ENCODE results near the gene ITSN1.
"Not testable (repeated sequence)": the region's sequence is repeated elsewhere in the genome, so short reads cannot be mapped to it uniquely, and the experiment has no call there.

The ITSN1 gene

DNA sequence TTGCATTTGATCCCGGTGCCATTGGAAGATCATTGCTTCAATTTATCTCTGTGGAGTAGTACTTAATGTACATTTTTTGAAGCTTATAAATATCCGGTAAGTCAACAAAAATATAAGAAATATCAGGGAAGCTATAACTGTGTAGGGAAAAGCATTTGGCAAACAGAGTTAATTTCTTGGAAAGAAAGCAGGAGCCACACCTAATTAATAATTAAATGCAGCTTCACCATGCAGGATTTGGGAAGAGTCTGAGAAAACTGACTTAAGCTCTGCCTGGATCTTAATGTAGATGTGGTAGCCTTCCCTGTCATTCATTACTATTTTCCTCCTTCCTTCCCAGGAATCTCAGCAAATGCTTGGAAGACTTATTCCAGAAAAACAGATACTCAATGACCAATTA, 138.8 kb downstream of the ITSN1 start:
- Histone ChIP-seq H2AFZ (ENCODE audit: low read depth, low read length) (no peak overlapping the region), H3K9me3 (ENCODE audit: low read length) (peaks cover 5% of the 10 kb centered on the region), H3K4me1 (ENCODE audit: insufficient read depth, low read length) (no peaks in the 10 kb centered on the region), H3K27me3 (ENCODE audit: insufficient read depth, low read length) (no peaks in the 10 kb centered on the region), H3K4me3 (ENCODE audit: low read length) (no peak overlapping the region), H3K36me3 (ENCODE audit: insufficient read depth, low read length) (peaks cover 49% of the 10 kb centered on the region)

GRCh38 chr21:33783187-33783979, 141.1 kb downstream of the ITSN1 start:
- Histone ChIP-seq H3K4me1 (ENCODE audit: insufficient read depth, low read length) (no peaks in the 10 kb centered on the region), H3K27me3 (ENCODE audit: insufficient read depth, low read length) (no peaks in the 10 kb centered on the region), H2AFZ (ENCODE audit: low read depth, low read length) (no peak overlapping the region), H3K4me3 (ENCODE audit: low read length) (no peak overlapping the region), H3K9me3 (ENCODE audit: low read length) (peaks cover 5% of the 10 kb centered on the region), H3K36me3 (ENCODE audit: insufficient read depth, low read length) (peaks cover 50% of the 10 kb centered on the region)

DNA sequence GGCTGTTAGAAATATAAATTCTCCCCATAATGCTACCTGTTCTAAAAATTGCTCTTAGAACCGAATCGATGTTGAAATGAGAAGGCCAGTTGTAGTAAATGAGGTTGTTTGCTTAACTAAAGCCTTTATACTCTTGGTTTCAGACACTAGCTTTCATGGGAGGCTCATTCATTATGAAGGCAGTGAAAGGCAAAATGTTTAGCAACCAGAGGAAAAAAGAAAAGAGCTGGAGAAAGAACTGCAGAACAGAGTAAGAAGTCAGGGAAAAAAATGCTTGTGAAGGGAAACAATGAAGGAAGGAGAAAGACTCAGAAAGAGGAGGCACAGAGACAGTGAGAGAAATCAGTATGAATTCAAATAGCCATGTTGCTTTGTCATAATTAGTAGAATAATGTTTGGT, 145.1 kb downstream of the ITSN1 start:
- Histone ChIP-seq H3K27me3 (ENCODE audit: insufficient read depth, low read length) (no peaks in the 10 kb centered on the region), H3K4me1 (ENCODE audit: insufficient read depth, low read length) (no peaks in the 10 kb centered on the region), H3K9me3 (ENCODE audit: low read length) (no peaks in the 10 kb centered on the region), H2AFZ (ENCODE audit: low read depth, low read length) (no peak overlapping the region), H3K36me3 (ENCODE audit: insufficient read depth, low read length) (peaks cover 22% of the 10 kb centered on the region), H3K4me3 (ENCODE audit: low read length) (no peak overlapping the region)

GRCh38 chr21:33788438-33788837, 146.1 kb downstream of the ITSN1 start:
- H3K4me3 ChIP-seq (ENCODE audit: low read length); H2AFZ ChIP-seq (ENCODE audit: low read depth, low read length); H3K27me3 ChIP-seq (ENCODE audit: insufficient read depth, low read length); H3K4me1 ChIP-seq (ENCODE audit: insufficient read depth, low read length); H3K9me3 ChIP-seq (ENCODE audit: low read length): not testable (repeated sequence)
- H3K36me3 ChIP-seq (ENCODE audit: insufficient read depth, low read length), result peaks cover 20% of the 10 kb centered on the region

GRCh38 chr21:33789697-33790096, 147.4 kb downstream of the ITSN1 start:
- Histone ChIP-seq H3K9me3 (ENCODE audit: low read length) (no peaks in the 10 kb centered on the region), H3K4me3 (ENCODE audit: low read length) (no peak overlapping the region), H3K4me1 (ENCODE audit: insufficient read depth, low read length) (peaks cover 3% of the 10 kb centered on the region), H2AFZ (ENCODE audit: low read depth, low read length) (no peak overlapping the region), H3K36me3 (ENCODE audit: insufficient read depth, low read length) (peaks cover 21% of the 10 kb centered on the region), H3K27me3 (ENCODE audit: insufficient read depth, low read length) (no peaks in the 10 kb centered on the region)

- H3K4me3 ChIP-seq (ENCODE audit: low read length), result no peak overlapping the region
- peaks cover 3% of the 10 kb centered on the region for H3K4me1 ChIP-seq (ENCODE audit: insufficient read depth, low read length)
- H3K27me3 ChIP-seq (ENCODE audit: insufficient read depth, low read length), result no peaks in the 10 kb centered on the region
- peaks cover 31% of the 10 kb centered on the region for H3K36me3 ChIP-seq (ENCODE audit: insufficient read depth, low read length)
- H3K9me3 ChIP-seq (ENCODE audit: low read length), result no peaks in the 10 kb centered on the region
- no peak overlapping the region for H2AFZ ChIP-seq (ENCODE audit: low read depth, low read length)
Measured at GRCh38 chr21:33791073-33791472, 148.8 kb downstream of the ITSN1 start.

DNA sequence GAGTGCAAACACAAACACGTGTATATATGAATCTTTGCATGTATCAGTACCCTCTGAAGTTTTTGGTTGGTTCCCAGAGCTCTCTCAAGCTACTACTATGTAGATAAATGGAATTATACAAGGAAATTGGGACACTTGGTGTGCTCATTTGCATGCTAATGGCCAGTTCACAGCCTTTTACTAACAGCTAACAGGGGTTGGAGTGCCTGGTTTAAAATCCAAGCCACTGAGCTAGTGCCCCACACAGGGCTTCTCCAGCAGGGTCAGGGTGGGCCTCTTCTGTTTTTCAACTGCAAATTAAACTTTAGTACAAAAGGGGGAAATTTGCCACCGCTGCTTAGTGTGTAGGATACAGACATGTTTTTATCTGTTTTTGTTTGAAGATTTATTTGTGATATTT, 152.3 kb downstream of the ITSN1 start:
- H3K9me3 ChIP-seq (ENCODE audit: low read length), result no peaks in the 10 kb centered on the region
- no peaks in the 10 kb centered on the region for H3K27me3 ChIP-seq (ENCODE audit: insufficient read depth, low read length)
- no peak overlapping the region for H2AFZ ChIP-seq (ENCODE audit: low read depth, low read length)
- H3K4me1 ChIP-seq (ENCODE audit: insufficient read depth, low read length), result peaks cover 3% of the 10 kb centered on the region
- no peak overlapping the region for H3K4me3 ChIP-seq (ENCODE audit: low read length)
- H3K36me3 ChIP-seq (ENCODE audit: insufficient read depth, low read length), result peaks cover 55% of the 10 kb centered on the region

GRCh38 chr21:33797565-33797964, 155.3 kb downstream of the ITSN1 start:
- peaks cover 6% of the 10 kb centered on the region for H3K4me1 ChIP-seq (ENCODE audit: insufficient read depth, low read length)
- H3K27me3 ChIP-seq (ENCODE audit: insufficient read depth, low read length), result no peaks in the 10 kb centered on the region
- no peak overlapping the region for H2AFZ ChIP-seq (ENCODE audit: low read depth, low read length)
- H3K36me3 ChIP-seq (ENCODE audit: insufficient read depth, low read length), result peaks cover 59% of the 10 kb centered on the region
- no peak overlapping the region for H3K4me3 ChIP-seq (ENCODE audit: low read length)
- H3K9me3 ChIP-seq (ENCODE audit: low read length), result no peaks in the 10 kb centered on the region

- Histone ChIP-seq H3K9me3 (ENCODE audit: low read length) (no peaks in the 10 kb centered on the region), H2AFZ (ENCODE audit: low read depth, low read length) (no peak overlapping the region), H3K36me3 (ENCODE audit: insufficient read depth, low read length) (peaks cover 47% of the 10 kb centered on the region), H3K4me1 (ENCODE audit: insufficient read depth, low read length) (peaks cover 3% of the 10 kb centered on the region), H3K4me3 (ENCODE audit: low read length) (no peak overlapping the region), H3K27me3 (ENCODE audit: insufficient read depth, low read length) (no peaks in the 10 kb centered on the region)
Measured at GRCh38 chr21:33799378-33800090, 157.2 kb downstream of the ITSN1 start.

- Histone ChIP-seq H3K9me3 (ENCODE audit: low read length) (no peaks in the 10 kb centered on the region), H2AFZ (ENCODE audit: low read depth, low read length) (no peak overlapping the region), H3K27me3 (ENCODE audit: insufficient read depth, low read length) (no peaks in the 10 kb centered on the region), H3K4me1 (ENCODE audit: insufficient read depth, low read length) (peaks cover 2% of the 10 kb centered on the region), H3K36me3 (ENCODE audit: insufficient read depth, low read length) (peaks cover 39% of the 10 kb centered on the region), H3K4me3 (ENCODE audit: low read length) (no peak overlapping the region)
Measured at GRCh38 chr21:33800753-33801423, 158.6 kb downstream of the ITSN1 start.

- Histone ChIP-seq H2AFZ (ENCODE audit: low read depth, low read length) (no peak overlapping the region), H3K36me3 (ENCODE audit: insufficient read depth, low read length) (peaks cover 32% of the 10 kb centered on the region), H3K4me3 (ENCODE audit: low read length) (no peak overlapping the region), H3K4me1 (ENCODE audit: insufficient read depth, low read length) (peaks cover 2% of the 10 kb centered on the region), H3K9me3 (ENCODE audit: low read length) (no peaks in the 10 kb centered on the region), H3K27me3 (ENCODE audit: insufficient read depth, low read length) (no peaks in the 10 kb centered on the region)
Measured at GRCh38 chr21:33801424-33802405, 159.4 kb downstream of the ITSN1 start.

DNA sequence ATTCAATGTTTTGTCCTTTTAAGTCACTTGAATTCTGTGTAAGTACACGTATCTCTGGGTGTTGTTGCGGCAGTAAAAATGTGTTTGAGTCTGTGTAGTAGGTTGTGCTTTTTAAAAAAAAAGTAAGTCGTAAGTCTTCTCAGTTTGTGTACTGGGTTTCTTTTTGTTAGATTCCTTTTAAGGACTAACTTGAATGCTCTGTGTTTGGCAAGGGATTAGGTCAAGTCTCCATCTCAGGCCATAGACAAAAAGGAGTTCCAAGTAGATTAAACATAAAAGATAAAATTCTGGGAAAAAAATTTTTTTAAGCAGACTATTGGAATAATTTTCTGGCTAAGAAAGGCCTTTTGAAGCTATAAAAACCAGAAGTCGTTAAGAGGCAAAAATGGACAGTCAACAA, 160.2 kb downstream of the ITSN1 start:
- H2AFZ ChIP-seq (ENCODE audit: low read depth, low read length), result no peak overlapping the region
- H3K9me3 ChIP-seq (ENCODE audit: low read length), result no peaks in the 10 kb centered on the region
- peaks cover 28% of the 10 kb centered on the region for H3K36me3 ChIP-seq (ENCODE audit: insufficient read depth, low read length)
- H3K27me3 ChIP-seq (ENCODE audit: insufficient read depth, low read length), result no peaks in the 10 kb centered on the region
- peaks cover 2% of the 10 kb centered on the region for H3K4me1 ChIP-seq (ENCODE audit: insufficient read depth, low read length)
- no peak overlapping the region for H3K4me3 ChIP-seq (ENCODE audit: low read length)
